GM15510 (cell line): ENCODE measurements around the gene OXA1L.

Experiments used
- POLR2A ChIP-seq: IDR thresholded peaks from 3 replicates; pipeline ENCODE4 v1.6.1; 2011; ENCODE audit warnings: borderline replicate concordance; ENCODE audit not compliant: insufficient read length; ENCODE audit errors: extremely low read depth

OXA1L gene

DNA sequence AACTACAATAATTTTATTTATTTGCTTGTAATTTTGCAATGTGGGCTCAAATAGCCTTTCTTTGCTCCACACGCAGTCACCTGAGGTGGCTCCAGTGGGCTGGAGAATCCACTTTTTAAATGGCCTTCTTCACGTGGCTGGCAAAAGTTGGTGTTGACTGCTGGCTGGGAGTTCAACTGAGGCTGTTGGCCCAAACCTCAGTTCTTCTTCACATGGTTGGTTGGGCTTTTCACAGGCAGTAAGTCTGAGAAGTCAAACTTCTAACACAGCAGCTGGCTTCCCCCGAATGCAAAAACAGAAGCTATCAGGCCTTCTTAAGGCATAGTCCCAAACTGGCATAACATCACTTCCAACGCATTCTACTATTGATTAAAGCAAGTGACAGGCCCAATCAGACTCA, 2.1 kb upstream of the OXA1L start:
- no peak for TF ChIP-seq POLR2A

DNA sequence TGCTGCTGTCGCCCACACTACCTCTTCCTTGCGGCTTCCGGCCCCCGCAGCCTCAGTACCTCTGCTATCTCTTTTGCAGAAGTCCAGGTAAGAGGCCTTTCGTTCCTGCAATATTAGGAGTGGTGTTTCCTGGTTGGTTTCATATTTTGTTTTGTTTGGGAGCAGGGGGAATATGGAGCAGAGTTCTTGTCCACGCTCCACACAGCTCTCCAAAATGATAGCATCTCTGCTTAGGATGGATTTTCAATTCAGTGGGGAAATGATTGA, 768 bp downstream of the OXA1L start:
- TF ChIP-seq POLR2A = no peak

DNA sequence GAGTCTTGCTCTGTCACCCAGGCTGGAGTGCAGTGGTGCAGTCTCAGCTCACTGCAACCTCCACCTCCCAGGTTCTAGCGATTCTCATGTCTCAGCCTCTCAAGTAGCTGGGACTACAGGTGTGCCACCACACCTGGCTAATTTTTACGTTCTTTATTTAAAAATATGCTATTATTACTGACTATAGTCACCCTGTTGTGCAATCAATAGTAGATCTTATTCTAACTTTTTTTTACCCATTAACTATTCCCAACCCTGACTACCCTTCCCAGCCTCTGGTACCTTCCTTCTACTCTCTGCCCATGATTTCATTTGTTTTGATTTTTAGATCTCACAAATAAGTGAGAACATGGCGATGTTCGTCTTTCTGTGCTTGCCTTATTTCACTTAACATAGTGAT, 2.5 kb downstream of the OXA1L start:
- TF ChIP-seq POLR2A = no peak

DNA sequence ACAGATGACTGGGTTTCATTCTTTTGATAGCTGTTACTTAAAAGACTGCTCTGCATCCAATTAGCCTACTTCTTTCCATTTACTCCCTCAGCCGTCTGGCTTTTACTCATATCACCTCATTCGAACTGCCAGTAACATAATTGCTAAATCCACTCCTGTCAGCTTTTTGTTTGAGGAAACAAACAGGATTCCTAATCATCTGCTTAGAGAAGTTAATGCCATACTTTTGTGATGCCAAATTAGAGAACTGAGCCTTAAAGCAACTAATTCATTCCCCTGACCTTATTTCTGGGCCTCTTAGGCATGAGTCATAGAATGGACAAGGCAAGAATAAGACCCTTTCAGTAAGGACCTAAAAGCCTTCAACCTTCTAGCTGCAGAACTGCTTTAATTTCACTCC, 2.9 kb downstream of the OXA1L start:
- no peak for TF ChIP-seq POLR2A

DNA sequence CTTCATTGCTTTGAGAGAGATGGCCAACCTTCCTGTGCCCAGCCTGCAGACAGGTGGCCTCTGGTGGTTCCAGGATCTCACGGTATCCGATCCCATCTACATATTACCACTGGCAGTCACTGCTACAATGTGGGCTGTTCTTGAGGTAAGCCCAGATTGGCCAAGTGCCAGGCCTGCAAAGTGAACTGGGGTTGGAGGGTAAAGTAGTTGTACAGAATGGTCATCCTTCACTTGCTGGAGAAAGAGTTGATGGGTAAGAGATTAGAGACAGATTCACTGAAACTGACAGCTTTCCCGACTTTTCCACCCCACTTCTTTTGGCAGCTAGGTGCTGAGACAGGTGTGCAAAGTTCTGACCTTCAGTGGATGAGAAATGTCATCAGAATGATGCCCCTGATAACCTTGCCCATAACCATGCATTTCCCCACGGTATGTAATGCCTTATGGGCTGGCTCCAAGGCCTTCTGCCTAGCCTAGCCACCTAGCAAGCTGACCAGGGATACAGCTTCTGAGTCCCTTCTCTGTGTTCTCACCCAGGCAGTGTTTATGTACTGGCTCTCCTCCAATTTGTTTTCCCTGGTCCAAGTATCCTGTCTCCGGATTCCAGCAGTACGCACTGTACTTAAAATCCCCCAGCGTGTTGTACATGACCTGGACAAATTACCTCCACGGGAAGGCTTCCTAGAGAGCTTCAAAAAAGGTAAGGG, 4.1 kb downstream of the OXA1L start:
- TF ChIP-seq POLR2A = no peak

DNA sequence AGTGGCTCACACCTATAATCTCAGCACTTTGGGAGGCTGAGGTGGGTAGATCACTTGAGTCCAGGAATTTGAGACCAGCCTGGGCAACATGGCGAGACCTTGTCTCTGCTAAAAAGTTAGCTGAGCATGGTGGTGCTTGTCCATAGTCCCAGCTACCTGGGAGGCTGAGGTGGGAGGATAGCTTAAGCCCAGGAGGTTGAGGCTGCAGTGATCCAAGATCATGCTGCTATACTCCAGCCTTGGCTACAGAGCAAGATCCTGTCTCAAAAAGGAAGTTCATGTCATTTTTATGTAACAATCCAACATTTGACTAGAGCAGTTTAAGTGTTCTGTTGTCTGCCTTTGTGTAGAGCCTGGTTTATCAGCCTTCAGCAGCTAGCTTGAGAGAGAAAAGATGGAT, 6.2 kb downstream of the OXA1L start:
- no peak for TF ChIP-seq POLR2A

DNA sequence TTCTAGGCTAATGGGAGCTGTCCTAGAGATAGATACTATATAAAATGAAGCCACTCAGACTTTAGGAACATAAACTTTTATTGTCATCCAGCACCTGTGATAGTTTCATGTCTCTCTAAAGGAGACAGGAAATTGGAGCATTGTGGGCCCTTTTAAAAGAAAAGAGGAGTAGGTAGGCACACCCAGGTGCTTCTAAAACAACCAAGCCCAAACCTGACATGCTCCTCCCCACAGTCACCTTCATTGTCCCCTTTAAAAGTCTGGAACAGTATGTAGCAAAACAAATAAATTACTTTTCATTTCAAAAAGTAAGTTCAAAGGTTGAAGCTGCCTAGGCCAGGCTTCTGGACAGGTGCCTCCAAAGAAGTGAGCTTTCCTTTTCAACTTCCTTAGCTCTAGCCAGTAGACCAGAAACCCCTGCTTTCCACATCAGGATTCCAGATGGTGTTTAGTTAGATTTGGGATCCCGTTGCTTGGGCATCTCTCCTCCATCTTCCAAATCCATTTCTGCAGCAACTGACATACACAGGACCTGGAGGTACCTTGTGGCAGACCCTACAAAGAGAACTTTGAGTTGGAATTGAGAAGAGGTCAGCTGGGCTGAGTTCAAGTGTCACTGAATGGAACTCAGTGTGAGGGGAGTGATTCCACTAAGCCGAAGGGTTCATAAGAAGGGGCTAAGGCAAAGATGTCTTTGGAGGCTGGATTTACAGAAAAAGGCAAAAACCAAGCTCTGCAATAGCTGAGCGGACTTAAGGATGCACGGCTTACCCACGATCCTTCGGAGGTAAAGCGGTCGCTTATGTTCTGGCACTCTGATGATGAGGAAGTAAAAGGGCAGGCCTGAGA, 6.9 kb downstream of the OXA1L start:
- no peak for TF ChIP-seq POLR2A

DNA sequence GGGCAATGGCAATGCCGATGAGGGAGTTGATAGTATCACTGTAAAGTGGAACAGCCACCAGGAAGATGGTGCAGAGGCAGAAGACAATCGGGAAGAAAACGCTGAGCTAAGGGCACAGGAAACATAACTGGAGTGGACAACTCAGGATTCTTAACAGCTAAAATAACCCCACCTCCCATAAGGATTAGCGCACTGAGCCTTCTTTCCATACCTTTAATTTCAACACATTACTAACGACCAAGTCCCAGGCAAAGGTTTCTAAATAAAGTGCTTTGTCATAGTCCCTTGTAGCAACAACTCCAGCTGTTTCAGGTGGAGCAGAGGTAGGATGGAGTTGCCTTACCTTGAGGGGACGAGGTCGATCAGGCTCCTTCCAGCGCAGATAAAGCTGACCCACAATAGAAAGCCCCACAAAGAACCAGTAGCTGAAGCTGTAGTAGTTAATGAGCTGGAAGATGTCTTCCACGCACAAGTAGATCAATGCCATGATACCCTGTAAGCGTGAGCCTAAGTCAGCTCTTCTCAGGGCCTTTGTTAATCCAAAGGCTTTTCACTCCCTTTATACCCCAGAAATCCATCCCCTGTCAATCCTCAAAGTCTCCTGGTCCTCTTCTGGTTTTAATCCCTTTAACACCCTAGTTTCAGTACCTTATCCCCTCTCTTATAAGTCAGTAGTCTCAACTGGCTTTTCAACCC, 7.7 kb downstream of the OXA1L start:
- TF ChIP-seq POLR2A = no peak

DNA sequence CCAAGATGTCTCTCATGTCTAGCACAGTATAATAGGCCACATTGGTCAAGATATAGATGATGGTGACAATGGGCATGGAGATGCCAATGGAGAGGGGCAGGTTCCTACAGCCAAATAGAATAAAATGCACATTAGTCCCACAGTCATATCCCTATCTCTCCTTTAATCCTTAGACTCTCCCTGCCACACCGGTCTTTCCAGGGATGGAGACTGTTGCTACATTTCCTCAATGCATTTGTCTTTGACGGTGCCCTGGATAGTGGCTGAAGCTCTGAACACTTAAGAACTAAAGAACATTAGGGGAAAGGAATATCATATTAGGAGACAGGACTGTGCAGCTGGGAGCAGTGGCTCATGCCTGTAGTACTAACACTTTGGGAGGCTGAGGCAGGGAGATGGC, 9.7 kb downstream of the OXA1L start:
- no peak for TF ChIP-seq POLR2A

DNA sequence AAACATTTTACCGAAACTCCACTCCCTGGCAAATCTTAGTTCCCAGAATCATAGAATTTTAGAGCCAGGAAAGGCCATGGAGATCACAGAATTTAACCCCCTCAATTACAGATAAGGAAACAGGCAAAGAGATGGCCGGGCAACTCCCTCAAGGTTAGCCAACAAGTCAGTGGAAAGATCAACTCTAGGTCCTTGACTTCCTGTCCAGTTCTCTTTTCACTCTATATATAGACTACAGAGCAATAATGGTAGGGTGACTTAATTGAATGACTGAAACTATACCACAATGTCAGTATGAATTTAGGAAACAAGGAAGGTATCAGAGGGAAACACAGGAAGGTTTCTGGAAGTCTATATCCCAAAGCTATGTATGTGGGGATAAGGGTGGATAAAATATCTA, 11.6 kb downstream of the OXA1L start:
- no peak for TF ChIP-seq POLR2A

DNA sequence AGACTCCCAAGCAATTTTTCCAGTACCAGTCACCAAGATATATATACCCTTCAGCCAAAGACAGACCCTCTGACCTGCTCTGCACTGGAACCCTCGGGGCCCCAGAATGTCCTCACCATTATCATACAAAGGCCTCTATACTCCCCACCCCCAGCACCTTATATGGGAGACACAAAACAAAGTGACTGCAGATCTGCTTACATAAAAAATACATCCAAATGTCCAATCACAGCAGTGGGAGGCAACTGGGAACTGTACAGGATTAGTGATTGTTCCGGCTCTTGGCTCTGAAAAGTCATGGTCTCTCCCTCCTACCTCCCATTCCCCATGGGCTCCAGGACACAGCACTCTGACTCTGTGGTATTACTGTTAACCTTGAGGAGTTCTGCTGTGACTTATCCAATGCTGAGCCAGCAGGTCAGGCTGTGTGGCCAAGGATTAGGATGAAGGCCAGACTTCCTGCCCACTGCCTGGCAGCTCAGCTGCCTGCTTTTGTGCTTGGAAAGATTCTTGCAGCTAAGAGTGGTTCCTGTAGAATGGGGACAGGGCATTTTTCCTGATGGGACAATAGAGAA, 13.7 kb downstream of the OXA1L start:
- TF ChIP-seq POLR2A = no peak

DNA sequence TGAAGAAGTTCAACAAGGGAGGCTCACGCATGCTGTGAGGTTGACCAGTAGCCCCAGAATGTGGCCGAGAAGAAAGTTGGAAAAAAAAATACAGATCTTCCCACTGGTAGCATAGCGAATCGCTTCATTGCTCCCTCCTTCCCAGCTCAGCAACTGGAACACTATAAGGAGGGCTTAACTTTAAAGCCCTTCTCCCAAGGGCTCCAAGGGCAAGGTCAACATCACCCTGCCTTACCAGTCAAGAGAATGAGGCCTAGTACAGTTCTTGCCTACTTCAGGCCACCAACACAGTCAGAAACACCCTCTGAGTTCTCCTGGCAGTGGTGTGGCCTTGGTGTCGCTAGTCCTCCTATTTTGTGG, 14.4 kb downstream of the OXA1L start:
- TF ChIP-seq POLR2A = no peak

DNA sequence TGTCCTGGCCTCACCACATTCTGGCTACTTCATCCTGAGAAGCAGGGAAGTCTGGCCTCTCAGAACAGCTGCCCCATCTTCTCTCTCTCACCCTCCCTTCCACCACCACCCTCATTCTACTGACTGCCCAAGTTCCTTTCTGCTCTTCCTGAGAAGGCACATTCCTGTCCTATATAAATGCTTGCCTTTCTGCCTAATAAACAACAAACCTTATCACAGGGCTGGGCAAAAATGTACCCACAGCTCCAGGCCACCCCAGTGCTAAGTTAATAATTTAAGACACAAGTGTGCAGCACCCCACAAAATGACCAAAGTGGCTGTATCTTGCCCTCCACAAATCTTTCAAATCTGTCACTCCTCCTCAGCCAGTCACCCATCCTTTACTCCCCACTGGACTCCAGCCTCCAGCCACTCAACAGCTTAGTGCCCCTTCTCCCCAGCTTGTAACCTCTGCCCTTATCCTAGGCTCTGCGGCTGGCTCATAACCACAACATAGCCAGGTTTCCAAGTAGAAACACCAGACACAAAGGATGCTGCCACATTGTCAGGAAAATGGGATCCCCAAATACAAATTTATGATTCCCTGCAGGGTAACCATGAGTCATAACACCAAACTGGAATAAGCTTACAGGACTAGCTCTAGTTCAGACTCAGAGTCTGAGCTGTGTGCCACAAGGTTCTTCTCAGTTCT, 15.0 kb downstream of the OXA1L start:
- no peak for TF ChIP-seq POLR2A

DNA sequence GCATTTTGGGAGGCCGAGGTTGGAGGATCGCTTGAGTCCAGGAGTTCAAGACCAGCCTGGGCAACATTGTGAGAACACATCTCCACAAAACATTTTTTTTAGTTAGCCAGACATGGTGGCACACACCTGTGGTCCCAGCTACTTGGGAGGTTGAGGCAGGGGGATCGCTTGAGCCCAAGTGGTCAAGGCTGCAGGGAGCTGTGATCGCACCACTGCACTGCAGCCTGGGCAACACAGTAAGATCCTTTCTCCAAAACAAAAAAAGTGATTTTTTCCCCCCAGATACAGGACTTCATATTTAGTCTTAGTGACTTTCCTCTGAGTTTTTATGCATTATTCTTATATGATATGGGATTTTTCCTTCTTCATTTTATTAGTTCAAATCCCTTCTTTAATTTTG, 20.2 kb downstream of the OXA1L start:
- no peak for TF ChIP-seq POLR2A

DNA sequence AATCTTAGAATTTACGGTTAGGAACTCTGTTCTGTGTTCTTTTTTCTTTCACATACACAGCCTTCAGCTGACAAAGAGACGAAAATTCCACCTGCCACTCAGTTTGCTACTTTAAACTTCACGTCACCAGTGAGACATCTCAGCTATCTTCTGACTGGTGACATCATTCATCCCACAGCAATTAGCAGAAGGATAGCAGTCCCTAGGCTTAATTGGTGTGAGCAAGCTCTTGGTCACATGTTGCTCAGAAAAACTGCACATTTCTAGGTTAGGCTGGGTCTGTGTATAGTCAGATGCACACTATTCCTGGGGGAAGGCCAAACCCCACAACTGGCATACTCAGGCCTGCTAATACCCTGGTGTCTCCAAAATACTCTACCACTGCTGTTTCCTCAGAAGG, 24.8 kb downstream of the OXA1L start:
- TF ChIP-seq POLR2A = no peak
